Common myeloid progenitor, CD34-positive (primary cell): ENCODE data around the gene TIMM29.

Experiments used
- CTCF ChIA-PET: fragments of 350-600 bp; sonication (Branson Sonifier 250); formaldehyde crosslinking; loops from one replicate; lab custom pipeline; 2021; ENCODE audit warnings: antibody characterized with exemption; lab: Charles Lee
- POLR2A ChIA-PET: fragments of 350-600 bp; sonication (Branson Sonifier 250); formaldehyde crosslinking; loops from one replicate; lab custom pipeline; 2021; ENCODE audit warnings: antibody characterized with exemption; lab: Charles Lee
- DNase-seq, 3 donors: peaks; one replicate each; pipeline versions ENCODE4 v3.0.0 to v3.0.0-alpha.2; 2013
- H3K27ac ChIP-seq, 2 experiments: 1 replicate in 1 of 2; 2 replicates in 1 of 2; pipeline ENCODE4 v1.7.0; 2013; ENCODE audit warnings: inconsistent platforms in 2 of 2, low read length in 2 of 2, mild to moderate bottlenecking in 2 of 2, low read depth in 1 of 2, moderate library complexity in 1 of 2; ENCODE audit not compliant: severe bottlenecking in 2 of 2, insufficient read depth in 1 of 2, poor library complexity in 1 of 2
- H3K27me3 ChIP-seq, 5 experiments: replicated peaks in 2 of 5; 1 replicate in 3 of 5; 2 replicates in 2 of 5; pipeline versions ENCODE4 v1.6.1 to v1.7.0; 2013; ENCODE audit warnings: low read length in 4 of 5, mild to moderate bottlenecking in 2 of 5, moderate library complexity in 2 of 5, inconsistent platforms in 1 of 5; ENCODE audit not compliant: insufficient read depth in 5 of 5, control insufficient read depth in 4 of 5
- H3K36me3 ChIP-seq, 4 experiments: 1 replicate in 2 of 4; 2 replicates in 2 of 4; pipeline versions ENCODE4 v1.6.1 to v1.7.0; 2013; ENCODE audit warnings: low read length in 3 of 4, control low read depth in 1 of 4, mild to moderate bottlenecking in 1 of 4; ENCODE audit not compliant: control insufficient read depth in 4 of 4, insufficient read depth in 4 of 4
- H3K4me1 ChIP-seq, 4 experiments: 1 replicate in 3 of 4; 2 replicates in 1 of 4; pipeline versions ENCODE4 v1.6.1 to v1.7.1; 2013; ENCODE audit warnings: low read length in 3 of 4, mild to moderate bottlenecking in 3 of 4, control low read depth in 1 of 4, inconsistent platforms in 1 of 4, moderate library complexity in 1 of 4; ENCODE audit not compliant: control insufficient read depth in 4 of 4, insufficient read depth in 4 of 4; ENCODE audit errors: control extremely low read depth in 1 of 4
- H3K4me3 ChIP-seq, 7 experiments: 1 replicate in 4 of 7; 2 replicates in 3 of 7; pipeline versions ENCODE4 v1.5.1 to v1.7.0; 2013; ENCODE audit warnings: mild to moderate bottlenecking in 7 of 7, low read length in 6 of 7, moderate library complexity in 6 of 7, inconsistent platforms in 2 of 7, low read depth in 2 of 7, control low read depth in 1 of 7; ENCODE audit not compliant: insufficient read depth in 4 of 7, control insufficient read depth in 1 of 7; ENCODE audit errors: extremely low read depth in 1 of 7
- H3K9me3 ChIP-seq, 5 experiments: 1 replicate in 4 of 5; 2 replicates in 1 of 5; pipeline versions ENCODE4 v1.6.1 to v1.7.1; 2013; ENCODE audit warnings: low read length in 4 of 5, mild to moderate bottlenecking in 2 of 5, inconsistent platforms in 1 of 5, low read depth in 1 of 5, moderate library complexity in 1 of 5; ENCODE audit not compliant: control insufficient read depth in 4 of 5, insufficient read depth in 2 of 5; ENCODE audit errors: control extremely low read depth in 1 of 5
- WGBS: methylation state at CpG from one replicate; pipeline ENCODE4 v1.1.5; 2013; ENCODE audit not compliant: insufficient coverage; 5-methylcytosine and 5-hydroxymethylcytosine counted together

Gene TIMM29

DNA sequence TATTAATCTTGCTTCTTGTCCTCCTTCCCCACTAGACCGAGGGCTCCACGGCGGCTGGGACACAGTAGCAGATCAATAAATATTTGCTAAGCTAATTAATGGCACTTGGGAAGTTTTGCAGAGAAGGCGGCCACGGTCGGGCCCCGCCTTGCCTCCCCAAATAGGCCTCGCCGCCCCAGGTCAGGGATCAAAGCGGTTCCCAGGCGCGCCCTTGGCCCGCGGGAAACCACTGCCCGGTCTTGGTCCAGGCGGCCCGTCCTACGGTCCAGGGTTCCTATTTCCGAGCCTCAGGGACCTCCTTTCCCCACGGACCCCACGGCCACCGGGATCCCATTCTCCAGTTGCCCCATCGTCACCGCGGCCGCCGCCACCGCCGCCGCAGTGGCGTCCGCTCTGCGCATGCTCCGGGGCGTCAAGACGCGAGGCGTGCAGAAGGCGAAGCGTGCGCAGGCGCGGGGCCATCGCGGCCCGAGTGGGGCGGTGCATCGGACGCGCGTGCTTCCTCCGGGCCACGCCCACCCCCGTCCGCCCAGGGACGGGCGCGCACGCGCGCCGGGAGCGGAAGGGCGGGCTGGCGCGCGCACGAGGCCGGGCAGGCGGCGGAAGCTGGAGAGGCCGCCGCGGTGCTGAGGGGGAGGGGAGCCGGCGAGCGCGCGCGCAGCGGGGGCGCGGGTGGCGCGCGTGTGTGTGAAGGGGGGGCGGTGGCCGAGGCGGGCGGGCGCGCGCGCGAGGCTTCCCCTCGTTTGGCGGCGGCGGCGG is 31.9 kb downstream of the TIMM29 start, which contains the start of gene SMARCA4:
Gene SMARCA4, plus strand, starts transcription at position 717 of the 759 bp plus-strand sequence. CDS start 23,122 bp downstream, outside the sequence.
- peaks cover 0 to 3% (median 0%) of the 10 kb centered on the region in 4 experiments for H3K36me3 ChIP-seq
- H3K9me3 ChIP-seq = no peaks in the 10 kb centered on the region
- H3K27ac ChIP-seq = peak within 1 kb of the TSS; percentile 85 to 96
- CTCF ChIA-PET = interaction anchor here (0.7 kb wide), 1 partner anchor 18 kb away, joined by 3 read pairs; no protein-coding TSS in a partner anchor
- peak; percentile 96 to 98 (median 97) for DNase-seq
- H3K4me1 ChIP-seq = peaks cover 8 to 31% (median 21%) of the 10 kb centered on the region in 4 experiments
- POLR2A ChIA-PET = interaction anchor here (0.6 kb wide), 1 partner anchor 227 kb away, joined by 4 read pairs; no protein-coding TSS in a partner anchor
- WGBS = 0% methylated on average over 76 of the region's 100 CpGs
- peak within 1 kb of the TSS; percentile 71 to 97 (median 90) for H3K4me3 ChIP-seq
- no peaks in the 10 kb centered on the region for H3K27me3 ChIP-seq

DNA sequence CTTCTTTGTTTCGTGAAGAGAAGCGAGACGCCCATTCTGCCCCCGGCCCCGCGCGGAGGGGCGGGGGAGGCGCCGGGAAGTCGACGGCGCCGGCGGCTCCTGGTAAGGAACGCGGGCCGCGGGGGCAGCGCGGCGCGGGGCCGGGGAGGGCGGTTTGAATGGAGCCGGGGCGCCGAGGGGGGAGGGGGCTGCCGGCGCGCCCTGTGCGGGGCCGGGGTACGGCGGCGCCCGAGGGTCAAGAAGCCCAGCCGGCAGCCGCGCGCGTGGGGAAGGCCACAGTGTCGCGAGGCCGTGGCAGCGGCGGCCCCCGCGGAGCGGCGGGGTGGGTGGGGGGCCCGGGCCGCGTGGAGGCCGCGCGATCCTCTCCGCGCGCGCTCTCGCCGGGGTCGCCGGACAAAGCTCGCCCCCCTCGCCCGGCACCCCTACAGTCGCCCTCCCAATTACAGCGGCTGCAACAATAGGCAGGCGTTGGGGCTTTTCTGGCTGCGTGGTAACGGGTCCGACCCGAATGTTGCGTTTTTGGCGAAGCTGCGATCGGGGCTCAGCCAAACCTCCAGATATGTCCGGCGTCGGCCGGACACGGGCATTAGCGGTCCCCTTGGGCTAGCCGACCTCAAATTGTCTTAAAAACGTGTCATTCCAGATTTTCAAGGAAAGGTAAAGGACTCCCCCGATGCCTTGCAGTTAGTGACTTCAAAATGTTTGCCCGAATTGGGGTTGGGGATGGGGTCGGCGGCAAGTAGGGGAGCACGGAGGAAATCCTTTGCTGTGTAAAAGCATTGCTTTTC is 32.7 kb downstream of the TIMM29 start:
- peak overlapping the region; percentile 70 to 84 for H3K27ac ChIP-seq
- H3K4me3 ChIP-seq = peak overlapping the region; percentile 71 to 97 (median 90)
- H3K27me3 ChIP-seq = no peaks in the 10 kb centered on the region
- 0% methylated on average over 62 of the region's 92 CpGs for WGBS
- H3K4me1 ChIP-seq = peaks cover 8 to 31% (median 21%) of the 10 kb centered on the region in 4 experiments
- POLR2A ChIA-PET = interaction anchor here (0.5 to 1.0 kb wide), 2 partner anchors 13 to 416 kb away, joined by 3 to 4 read pairs; no protein-coding TSS in a partner anchor
- CTCF ChIA-PET = interaction anchor here (0.7 kb wide), 1 partner anchor 19 kb away, joined by 3 read pairs; no protein-coding TSS in a partner anchor
- peak in 2 of 3 donors; percentile 69 to 77 for DNase-seq
- peaks cover 0 to 3% (median 0%) of the 10 kb centered on the region in 4 experiments for H3K36me3 ChIP-seq
- H3K9me3 ChIP-seq = no peaks in the 10 kb centered on the region

DNA sequence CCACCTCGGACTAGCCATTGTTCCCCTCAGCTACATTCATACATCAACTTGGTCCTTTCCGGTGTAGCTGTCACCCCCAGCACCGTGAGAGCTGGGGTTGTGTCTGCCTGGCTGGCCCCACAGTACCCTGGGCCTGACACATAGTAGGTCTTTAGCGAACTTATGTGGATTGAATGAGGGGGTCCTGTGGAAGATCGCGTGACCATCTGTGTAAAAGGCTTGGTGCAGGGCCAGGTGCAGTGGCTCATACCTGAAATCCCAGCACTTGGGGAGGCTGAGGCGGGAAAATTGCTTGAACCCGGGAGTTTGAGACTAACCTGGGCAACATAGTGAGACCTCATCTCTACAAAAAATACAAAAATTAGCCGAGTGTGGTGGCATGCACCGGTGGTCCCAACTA is 34.3 kb downstream of the TIMM29 start:
- no peaks in the 10 kb centered on the region for H3K9me3 ChIP-seq
- ChIA-PET CTCF (interaction anchor here (1.2 kb wide), 1 partner anchor 21 kb away, joined by 3 read pairs; no protein-coding TSS in a partner anchor), POLR2A (no interaction called here)
- no peak for DNase-seq
- no peak overlapping the region for H3K27ac ChIP-seq
- H3K27me3 ChIP-seq = no peaks in the 10 kb centered on the region
- H3K4me3 ChIP-seq = peak overlapping the region in 2 of 7 experiments; percentile 1 to 33
- peaks cover 0 to 3% (median 0%) of the 10 kb centered on the region in 4 experiments for H3K36me3 ChIP-seq
- 98% methylated on average over 6 of the region's 10 CpGs for WGBS
- peaks cover 8 to 31% (median 21%) of the 10 kb centered on the region in 4 experiments for H3K4me1 ChIP-seq

DNA sequence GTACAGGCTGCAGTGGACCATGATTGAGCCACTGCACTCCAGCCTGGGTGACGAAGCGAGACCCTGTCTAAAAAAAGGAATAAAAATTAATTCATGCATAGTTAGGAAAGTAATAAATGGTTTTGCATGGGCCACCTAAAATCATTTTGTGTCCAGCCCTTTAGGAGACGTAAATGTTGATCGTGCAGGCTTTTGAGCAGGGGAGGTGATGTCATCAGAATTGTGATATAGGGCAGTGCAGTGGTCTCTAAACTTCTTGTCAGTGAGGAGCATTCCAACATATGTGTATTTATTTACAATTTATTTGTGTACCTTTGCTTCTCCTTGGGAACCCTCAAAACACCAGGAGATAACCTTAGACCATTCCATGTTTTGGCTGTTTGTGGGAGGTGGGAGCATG is 35.3 kb downstream of the TIMM29 start:
- Histone ChIP-seq H3K36me3 (peaks cover 0 to 3% (median 0%) of the 10 kb centered on the region in 4 experiments), H3K27me3 (no peaks in the 10 kb centered on the region), H3K9me3 (no peaks in the 10 kb centered on the region), H3K27ac (no peak overlapping the region), H3K4me1 (peaks cover 8 to 35% (median 25%) of the 10 kb centered on the region in 4 experiments), H3K4me3 (no peak overlapping the region)
- ChIA-PET POLR2A (no interaction called here), CTCF (interaction anchor here (0.6 kb wide), 2 partner anchors 9 to 13 kb away, joined by 3 read pairs; no protein-coding TSS in a partner anchor)
- DNase-seq = no peak
- 96% methylated on average over 4 of the region's 4 CpGs for WGBS

DNA sequence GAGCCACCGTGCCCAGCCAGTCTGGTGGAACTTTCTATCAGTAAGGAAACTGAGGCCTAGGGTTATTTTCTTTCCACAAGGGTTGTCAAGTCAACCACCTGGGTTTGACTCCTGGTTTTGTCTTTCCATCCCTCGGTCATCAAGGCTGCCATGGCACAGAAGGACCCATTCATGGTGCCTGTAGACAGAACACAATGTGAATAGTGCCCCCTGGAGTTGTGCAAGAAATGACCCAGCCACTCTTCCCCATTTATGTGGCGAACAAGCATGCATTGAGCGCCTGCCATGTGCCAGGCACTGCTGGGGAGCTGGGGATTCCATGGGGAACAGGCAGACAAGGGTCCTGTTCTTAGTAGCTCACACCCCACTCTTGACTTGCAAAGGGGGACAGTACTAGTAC is 36.3 kb downstream of the TIMM29 start:
- POLR2A ChIA-PET = no interaction called here
- no peaks in the 10 kb centered on the region for H3K9me3 ChIP-seq
- H3K4me3 ChIP-seq = no peak overlapping the region
- peaks cover 0 to 3% (median 0%) of the 10 kb centered on the region in 4 experiments for H3K36me3 ChIP-seq
- 97% methylated on average over 4 of the region's 4 CpGs for WGBS
- H3K27ac ChIP-seq = no peak overlapping the region
- peaks cover 8 to 31% (median 21%) of the 10 kb centered on the region in 4 experiments for H3K4me1 ChIP-seq
- no peak for DNase-seq
- H3K27me3 ChIP-seq = no peaks in the 10 kb centered on the region
- CTCF ChIA-PET = no interaction called here

- WGBS = 100% methylated on average over 3 of the region's 6 CpGs
- no peaks in the 10 kb centered on the region for H3K27me3 ChIP-seq
- H3K36me3 ChIP-seq = peaks cover 0 to 3% (median 0%) of the 10 kb centered on the region in 4 experiments
- peaks cover 8 to 26% (median 16%) of the 10 kb centered on the region in 4 experiments for H3K4me1 ChIP-seq
- no peak overlapping the region for H3K27ac ChIP-seq
- POLR2A ChIA-PET = no interaction called here
- CTCF ChIA-PET = no interaction called here
- no peak overlapping the region for H3K4me3 ChIP-seq
- H3K9me3 ChIP-seq = no peaks in the 10 kb centered on the region
- no peak for DNase-seq
Observed at GRCh38 chr19:10965398-10965797, 36.8 kb downstream of the TIMM29 start.
